KMS-11 (cell line): ENCODE measurements around the gene RPH3AL.
"Not testable (repeated sequence)": the region's sequence is repeated elsewhere in the genome, so short reads cannot be mapped to it uniquely, and the experiment has no call there.

Source experiments
- H2AFZ ChIP-seq: fragments of 200-600 bp; sonication (generic); 2 replicates; pipeline ENCODE4 v1.6.1; 2016; ENCODE audit warnings: antibody characterized with exemption, mixed run types, low read depth
- H3K27ac ChIP-seq: fragments of 200-600 bp; sonication (generic); 2 replicates; pipeline ENCODE4 v1.6.1; 2016; ENCODE audit warnings: mild to moderate bottlenecking, mixed run types
- H3K27me3 ChIP-seq: fragments of 200-600 bp; sonication (generic); 2 replicates; pipeline ENCODE4 v1.6.1; 2017; ENCODE audit warnings: mild to moderate bottlenecking, low read depth, mixed run types, moderate library complexity; ENCODE audit not compliant: insufficient read depth
- H3K36me3 ChIP-seq: fragments of 200-600 bp; sonication (generic); 2 replicates; pipeline ENCODE4 v1.6.1; 2017; ENCODE audit warnings: mild to moderate bottlenecking, mixed run types; ENCODE audit not compliant: insufficient read depth
- H3K4me1 ChIP-seq: fragments of 200-600 bp; sonication (generic); 2 replicates; pipeline ENCODE4 v1.6.1; 2016; ENCODE audit warnings: mild to moderate bottlenecking, low read depth, mixed run types; ENCODE audit not compliant: poor library complexity, severe bottlenecking
- H3K4me2 ChIP-seq: fragments of 200-600 bp; sonication (generic); 2 replicates; pipeline ENCODE4 v1.7.0; 2016; ENCODE audit warnings: mild to moderate bottlenecking, mixed run types
- H3K4me3 ChIP-seq: fragments of 200-600 bp; sonication (generic); IDR thresholded peaks from 2 replicates; pipeline ENCODE4 v1.6.1; 2017; ENCODE audit warnings: low read depth, low read length, mixed read lengths; ENCODE audit not compliant: insufficient read depth
- H3K79me2 ChIP-seq: fragments of 200-600 bp; sonication (generic); 2 replicates; pipeline ENCODE4 v1.6.1; 2016; ENCODE audit warnings: low read depth, mixed run types; ENCODE audit not compliant: insufficient read depth
- H3K9ac ChIP-seq: fragments of 200-600 bp; sonication (generic); 2 replicates; pipeline ENCODE4 v1.6.1; 2016; ENCODE audit warnings: mild to moderate bottlenecking, mixed run types
- H4K20me1 ChIP-seq: fragments of 200-600 bp; sonication (generic); 2 replicates; pipeline ENCODE4 v1.6.1; 2016; ENCODE audit warnings: mild to moderate bottlenecking, mixed run types; ENCODE audit not compliant: insufficient read depth
- TF ChIP-seq, protein P1 (sequence below): fragments of 200-600 bp; sonication (generic); conservative IDR thresholded peaks from 2 replicates; pipeline ENCODE4 v1.6.1; 2017; ENCODE audit warnings: low read depth, mild to moderate bottlenecking, antibody characterized with exemption, low read length, moderate library complexity, mixed read lengths

Gene RPH3AL

GRCh38 chr17:199806-200545 is 152.6 kb downstream of the RPH3AL start:
- Histone ChIP-seq H3K27ac (no peak overlapping the region), H3K36me3 (no peaks in the 10 kb centered on the region), H3K9ac (no peak overlapping the region), H3K4me2 (no peak overlapping the region), H3K27me3 (peaks cover 39% of the 10 kb centered on the region), H3K4me1 (no peaks in the 10 kb centered on the region), H4K20me1 (no peaks in the 10 kb centered on the region), H2AFZ (no peak overlapping the region), H3K79me2 (no peaks in the 10 kb centered on the region), H3K4me3 (no peak overlapping the region)
- TF ChIP-seq, protein P1, sequence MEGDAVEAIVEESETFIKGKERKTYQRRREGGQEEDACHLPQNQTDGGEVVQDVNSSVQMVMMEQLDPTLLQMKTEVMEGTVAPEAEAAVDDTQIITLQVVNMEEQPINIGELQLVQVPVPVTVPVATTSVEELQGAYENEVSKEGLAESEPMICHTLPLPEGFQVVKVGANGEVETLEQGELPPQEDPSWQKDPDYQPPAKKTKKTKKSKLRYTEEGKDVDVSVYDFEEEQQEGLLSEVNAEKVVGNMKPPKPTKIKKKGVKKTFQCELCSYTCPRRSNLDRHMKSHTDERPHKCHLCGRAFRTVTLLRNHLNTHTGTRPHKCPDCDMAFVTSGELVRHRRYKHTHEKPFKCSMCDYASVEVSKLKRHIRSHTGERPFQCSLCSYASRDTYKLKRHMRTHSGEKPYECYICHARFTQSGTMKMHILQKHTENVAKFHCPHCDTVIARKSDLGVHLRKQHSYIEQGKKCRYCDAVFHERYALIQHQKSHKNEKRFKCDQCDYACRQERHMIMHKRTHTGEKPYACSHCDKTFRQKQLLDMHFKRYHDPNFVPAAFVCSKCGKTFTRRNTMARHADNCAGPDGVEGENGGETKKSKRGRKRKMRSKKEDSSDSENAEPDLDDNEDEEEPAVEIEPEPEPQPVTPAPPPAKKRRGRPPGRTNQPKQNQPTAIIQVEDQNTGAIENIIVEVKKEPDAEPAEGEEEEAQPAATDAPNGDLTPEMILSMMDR = no peak

- Histone ChIP-seq H3K27me3 (peaks cover 39% of the 10 kb centered on the region), H3K79me2 (no peaks in the 10 kb centered on the region), H3K36me3 (no peaks in the 10 kb centered on the region), H2AFZ (no peak overlapping the region), H3K4me2 (no peak overlapping the region), H3K9ac (no peak overlapping the region), H3K4me3 (no peak overlapping the region), H3K4me1 (no peaks in the 10 kb centered on the region), H4K20me1 (no peaks in the 10 kb centered on the region), H3K27ac (no peak overlapping the region)
- TF ChIP-seq, protein P1 = no peak
These were observed 153.4 kb downstream of the RPH3AL start for GRCh38 chr17:199191-199604.

- peaks cover 37% of the 10 kb centered on the region for H3K27me3 ChIP-seq
- H3K27ac ChIP-seq, H3K9ac ChIP-seq, H3K4me1 ChIP-seq, H3K4me2 ChIP-seq, H2AFZ ChIP-seq, H4K20me1 ChIP-seq, H3K79me2 ChIP-seq, H3K4me3 ChIP-seq, H3K36me3 ChIP-seq: not testable (repeated sequence)
These were observed 154.4 kb downstream of the RPH3AL start for GRCh38 chr17:198225-198624.

DNA sequence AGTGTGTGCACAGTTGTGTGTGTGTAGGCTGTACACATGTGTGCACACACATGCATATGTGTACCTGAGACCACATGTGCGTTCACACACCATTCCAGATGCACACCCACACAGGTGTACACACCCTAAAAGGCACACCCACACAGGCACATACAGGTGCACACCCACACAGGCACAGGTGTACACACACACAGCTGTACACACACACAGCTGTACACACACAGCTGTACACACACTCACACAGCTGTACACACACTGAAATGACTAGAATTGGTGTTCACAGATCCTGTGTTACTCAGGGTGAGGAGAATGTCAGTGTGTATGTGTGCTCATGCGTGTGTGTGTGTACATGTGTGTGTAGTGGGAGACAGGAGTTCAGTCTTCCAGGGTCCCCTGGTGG is 155.3 kb downstream of the RPH3AL start:
- H3K4me2 ChIP-seq = no peak overlapping the region
- no peak overlapping the region for H3K4me3 ChIP-seq
- H3K4me1 ChIP-seq = no peaks in the 10 kb centered on the region
- H3K27ac ChIP-seq = no peak overlapping the region
- H4K20me1 ChIP-seq = no peaks in the 10 kb centered on the region
- no peaks in the 10 kb centered on the region for H3K36me3 ChIP-seq
- H3K9ac ChIP-seq = no peak overlapping the region
- no peak overlapping the region for H2AFZ ChIP-seq
- H3K27me3 ChIP-seq = peaks cover 36% of the 10 kb centered on the region
- TF ChIP-seq, protein P1 = no peak
- H3K79me2 ChIP-seq = no peaks in the 10 kb centered on the region

DNA sequence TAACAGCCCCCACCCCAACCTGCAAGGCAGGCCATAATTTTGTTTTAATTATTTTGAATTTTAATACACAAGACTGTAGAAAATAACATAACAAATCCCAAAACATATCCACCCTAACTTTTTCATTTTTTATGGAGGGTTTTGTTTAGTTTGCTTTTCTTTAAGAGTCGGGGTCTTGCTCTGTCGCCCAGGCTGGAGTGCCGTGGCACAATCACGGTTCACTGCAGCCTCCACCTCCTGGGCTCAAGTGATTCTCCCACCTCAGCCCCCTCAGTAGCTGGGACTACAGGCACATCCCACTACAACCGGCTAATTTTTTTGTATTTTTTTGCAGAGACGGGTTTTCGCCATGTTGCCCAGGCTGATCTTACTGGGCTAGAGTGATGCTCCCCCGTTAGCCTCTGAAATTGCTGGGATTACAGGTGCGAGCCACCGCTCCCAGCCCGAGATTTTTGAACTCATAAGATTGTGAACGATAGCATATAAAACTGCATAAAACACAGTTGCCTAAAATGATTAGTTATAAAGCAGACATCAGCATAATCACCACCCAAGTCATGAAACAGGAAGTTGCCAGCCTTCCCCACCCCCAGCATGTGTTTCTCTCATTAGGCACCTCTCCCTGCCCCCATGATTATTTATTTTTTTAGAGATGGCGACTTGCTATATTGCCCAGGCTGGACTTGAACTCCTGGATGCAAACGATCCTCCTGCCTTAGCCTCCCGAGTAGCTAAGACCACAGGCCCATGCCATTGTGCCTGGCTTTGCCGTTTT is 157.6 kb downstream of the RPH3AL start:
- no peak overlapping the region for H3K27ac ChIP-seq
- no peaks in the 10 kb centered on the region for H3K4me1 ChIP-seq
- H3K4me2 ChIP-seq = no peak overlapping the region
- no peak overlapping the region for H2AFZ ChIP-seq
- no peak overlapping the region for H3K9ac ChIP-seq
- no peak overlapping the region for H3K4me3 ChIP-seq
- H3K27me3 ChIP-seq = peaks cover 36% of the 10 kb centered on the region
- TF ChIP-seq, protein P1 = no peak
- no peaks in the 10 kb centered on the region for H3K36me3 ChIP-seq
- H4K20me1 ChIP-seq = no peaks in the 10 kb centered on the region
- no peaks in the 10 kb centered on the region for H3K79me2 ChIP-seq
